GM20431 (cell line): ENCODE results near the gene NRF1.
"Not testable (repeated sequence)": the region's sequence is repeated elsewhere in the genome, so short reads cannot be mapped to it uniquely, and the experiment has no call there.

Experiments
- in situ Hi-C: fragments of 300-500 bp; cut with MseI, MboI; formaldehyde crosslinking; loops from one replicate; pipeline ENCODE4 v1.15.0; 2020; ENCODE audit warnings: low sequenced_read_pairs; ENCODE audit not compliant: unreplicated experiment

The NRF1 gene

DNA sequence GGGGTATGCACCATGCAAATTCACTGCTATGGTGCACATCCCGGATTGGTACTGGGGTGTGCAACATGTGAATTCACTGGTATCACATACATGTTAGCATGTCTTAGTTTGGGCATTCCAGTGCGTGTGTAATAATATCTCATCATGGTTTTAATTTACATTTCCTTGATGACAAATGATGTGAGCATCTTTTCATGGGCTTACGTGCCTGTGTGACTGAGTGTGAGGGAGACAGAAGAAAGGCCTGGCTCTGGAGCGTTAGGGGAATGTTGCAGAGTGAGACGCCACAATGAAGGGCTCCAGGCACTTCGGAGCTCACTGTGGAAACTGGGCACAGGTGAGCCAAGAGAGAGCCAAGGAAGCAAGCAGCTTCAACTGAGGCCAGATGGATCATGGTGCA is 178.6 kb downstream of the NRF1 start:
- in situ Hi-C loops: no loop called here

DNA sequence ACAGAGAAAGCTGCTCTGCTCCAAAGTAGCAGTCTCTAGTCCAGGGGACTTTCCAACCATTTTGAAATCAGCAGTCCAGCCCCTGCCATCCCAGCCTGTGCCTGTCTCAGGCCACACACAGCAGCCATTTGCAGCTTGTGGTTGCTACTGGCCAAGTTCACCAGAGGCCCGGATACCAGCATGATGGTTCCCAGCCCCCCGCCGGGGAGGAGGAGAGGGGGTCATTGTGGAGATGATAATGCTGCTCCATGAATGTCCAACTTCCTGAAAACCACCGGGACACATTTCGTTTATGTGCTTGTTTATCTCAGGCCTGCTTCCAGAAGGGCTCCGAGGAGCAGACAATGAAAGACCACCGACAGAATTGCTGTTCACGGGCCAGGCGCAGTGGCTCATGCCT is 181.2 kb downstream of the NRF1 start:
- in situ Hi-C loops: no loop called here

DNA sequence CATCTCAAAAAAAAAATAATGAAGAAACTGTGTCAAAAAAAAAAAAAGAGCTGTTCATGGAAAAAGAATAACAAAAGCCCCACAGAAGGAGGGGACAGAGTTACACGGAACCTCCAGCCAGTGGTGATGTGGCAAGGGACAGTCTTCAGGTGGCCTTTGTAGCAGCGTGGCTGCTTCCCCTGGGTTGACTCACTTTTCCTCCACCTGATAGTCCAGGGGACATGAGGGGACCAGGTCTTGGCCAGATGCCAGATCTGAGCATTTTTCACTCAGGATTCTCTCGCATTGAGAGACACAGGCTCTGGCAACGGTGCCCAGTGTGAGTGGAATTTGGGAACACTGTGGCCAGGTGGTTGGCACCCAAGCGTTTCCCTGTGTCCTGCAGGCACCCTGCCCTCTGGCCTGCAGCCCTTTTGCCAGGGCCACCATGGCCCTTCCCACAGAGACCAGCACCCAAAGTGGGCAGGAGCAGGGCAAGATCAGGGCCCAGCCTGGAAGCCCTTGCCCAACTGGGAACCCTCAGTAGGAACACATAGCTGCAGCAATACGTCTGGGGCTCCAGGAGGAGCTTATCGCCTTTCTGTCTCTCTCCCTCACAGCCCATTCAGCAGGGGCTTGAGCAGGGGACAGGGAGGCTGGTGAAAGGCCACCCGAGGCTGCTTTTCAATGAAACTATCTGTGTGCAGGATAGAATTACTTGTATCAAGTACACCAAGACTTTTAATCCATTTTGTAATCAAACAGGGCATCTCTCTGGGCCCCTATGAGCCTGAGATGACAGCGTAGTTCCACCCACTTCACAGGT is 182.2 kb downstream of the NRF1 start:
- in situ Hi-C loops: no loop called here

DNA sequence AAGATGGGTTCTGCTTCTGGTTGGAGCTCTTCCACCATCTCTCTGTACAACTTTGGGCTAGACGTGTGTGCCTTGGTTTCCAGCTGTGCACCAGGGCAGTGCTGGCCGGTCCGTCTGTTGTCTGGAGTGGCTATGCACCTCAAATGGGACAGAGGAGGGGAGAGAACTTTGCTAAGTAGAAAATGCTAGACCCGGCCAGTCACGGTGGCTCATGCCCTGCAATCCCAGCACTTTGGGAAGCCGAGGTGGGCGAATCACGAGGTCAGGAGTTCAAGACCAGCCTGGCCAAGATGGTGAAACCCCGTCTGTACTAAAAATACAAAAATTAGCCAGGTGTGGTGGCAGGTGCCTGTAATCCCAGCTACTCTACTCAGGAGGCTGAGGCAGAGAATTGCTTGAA is 182.9 kb downstream of the NRF1 start:
- in situ Hi-C loops: not testable (repeated sequence)

- in situ Hi-C loops: no loop called here
These were observed 184.8 kb downstream of the NRF1 start for GRCh38 chr7:129796186-129796775.

DNA sequence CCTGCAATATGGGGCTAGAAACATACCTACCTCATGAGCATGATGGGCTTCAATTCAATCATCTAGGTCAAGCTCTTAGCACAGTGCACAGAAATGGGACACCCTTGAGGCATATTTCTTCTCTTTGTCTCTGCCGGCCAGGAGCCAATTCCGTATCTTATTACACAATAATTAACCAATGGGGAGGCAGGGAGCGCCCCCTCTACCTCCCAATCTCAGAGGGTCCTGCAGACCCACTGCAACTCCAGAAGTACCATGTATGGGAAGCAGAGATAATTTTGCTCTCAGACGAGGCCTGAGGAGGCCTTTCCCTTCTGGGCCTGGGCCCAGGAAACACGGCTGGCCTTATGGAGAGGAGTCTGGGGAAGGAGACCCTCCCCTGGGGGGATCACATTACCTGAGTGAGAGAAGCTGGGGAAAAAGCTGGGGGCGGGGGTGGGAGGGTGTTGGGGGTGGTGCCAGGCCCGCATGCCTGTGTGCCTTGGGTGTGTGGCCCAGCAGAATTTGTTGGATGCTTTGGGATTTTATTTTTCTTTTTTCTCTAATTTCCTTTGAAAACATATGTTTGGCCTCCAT is 185.8 kb downstream of the NRF1 start:
- in situ Hi-C loops: no loop called here

- in situ Hi-C loops: no loop called here
These were observed 187.3 kb downstream of the NRF1 start for GRCh38 chr7:129798616-129799349.

- in situ Hi-C loops: no loop called here
These were observed 187.9 kb downstream of the NRF1 start for GRCh38 chr7:129799350-129799955.

GRCh38 chr7:129800901-129801300 is 189.4 kb downstream of the NRF1 start:
- in situ Hi-C loops: no loop called here

- in situ Hi-C loops: no loop called here
These were observed 190.4 kb downstream of the NRF1 start for GRCh38 chr7:129801882-129802281.

- in situ Hi-C loops: no loop called here
These were observed 192.1 kb downstream of the NRF1 start for GRCh38 chr7:129803546-129804081.

DNA sequence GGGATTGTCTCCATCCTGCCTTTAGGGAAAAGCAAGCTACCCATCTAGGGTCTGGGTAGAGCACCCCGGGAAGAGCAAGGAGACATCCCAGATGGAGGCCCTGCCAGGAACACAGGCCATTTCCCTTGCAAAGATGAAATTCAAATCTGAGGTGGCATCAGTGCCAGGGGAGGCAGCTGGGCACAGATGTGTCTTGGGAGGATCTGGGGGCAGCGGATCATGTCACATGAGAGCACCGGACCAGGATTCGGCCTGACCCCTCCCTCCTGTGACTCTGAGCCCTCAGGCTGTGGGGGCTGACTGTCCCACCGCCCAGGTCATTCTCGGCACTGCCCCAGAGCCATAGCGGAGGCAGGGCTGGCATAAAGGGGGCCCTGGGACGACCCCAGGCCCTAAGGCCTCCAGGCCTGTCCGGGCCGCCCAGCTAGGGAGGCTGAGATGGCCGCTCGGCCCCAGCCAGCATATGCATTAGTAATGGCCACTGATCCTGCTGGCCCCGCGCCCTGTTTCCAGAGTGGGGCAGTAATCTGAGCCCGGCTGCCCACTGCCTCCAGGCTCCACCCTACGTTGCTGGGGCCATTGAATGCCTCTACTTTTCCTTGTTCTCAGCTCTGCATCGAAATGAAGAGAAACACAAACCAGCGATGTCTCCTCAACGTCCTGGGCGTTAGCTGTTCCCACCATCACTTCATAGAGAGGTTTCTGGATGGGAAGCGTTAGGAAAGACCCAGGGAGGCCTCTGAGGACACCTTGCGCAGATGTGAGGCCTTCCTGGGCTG is 192.8 kb downstream of the NRF1 start:
- in situ Hi-C loops: no loop called here

GRCh38 chr7:129804890-129805719 is 193.6 kb downstream of the NRF1 start:
- in situ Hi-C loops: no loop called here
